ENCODE results near the gene PIEZO1.

Gene PIEZO1

GRCh38 chr16:88820385-88821025 lies 35.5 kb upstream of the PIEZO1 start:
- Mint-ChIP-seq H3K27ac (no peak overlapping the region), H3K4me1 (ENCODE audit: low read depth) (no peaks in the 10 kb centered on the region)

GRCh38 chr16:88819126-88819525 lies 34.1 kb upstream of the PIEZO1 start:
- Mint-ChIP-seq H3K36me3 (ENCODE audit: low read depth) (no peaks in the 10 kb centered on the region), H3K4me1 (ENCODE audit: low read depth) (no peaks in the 10 kb centered on the region), H3K27ac (no peak overlapping the region), H3K9me3 (no peaks in the 10 kb centered on the region), H3K4me3 (no peak overlapping the region), H3K27me3 (no peaks in the 10 kb centered on the region)

More at GRCh38 chr16:88820385-88821025, 35.5 kb upstream of the PIEZO1 start:
- Mint-ChIP-seq H3K4me3 (no peak overlapping the region), H3K27me3 (no peaks in the 10 kb centered on the region), H3K36me3 (ENCODE audit: low read depth) (no peaks in the 10 kb centered on the region), H3K9me3 (no peaks in the 10 kb centered on the region)

- Mint-ChIP-seq H3K9me3 (no peaks in the 10 kb centered on the region), H3K4me1 (ENCODE audit: low read depth) (no peaks in the 10 kb centered on the region), H3K27me3 (no peaks in the 10 kb centered on the region), H3K27ac (no peak overlapping the region), H3K36me3 (ENCODE audit: low read depth) (no peaks in the 10 kb centered on the region), H3K4me3 (no peak overlapping the region)
Observed at GRCh38 chr16:88818575-88818874, 33.5 kb upstream of the PIEZO1 start.

- Mint-ChIP-seq H3K36me3 (ENCODE audit: low read depth) (no peaks in the 10 kb centered on the region), H3K27ac (no peak overlapping the region), H3K4me1 (ENCODE audit: low read depth) (no peaks in the 10 kb centered on the region), H3K4me3 (no peak overlapping the region), H3K27me3 (no peaks in the 10 kb centered on the region), H3K9me3 (no peaks in the 10 kb centered on the region)
Observed at GRCh38 chr16:88817785-88818574, 33.0 kb upstream of the PIEZO1 start.

GRCh38 chr16:88816736-88817535 lies 31.9 kb upstream of the PIEZO1 start:
- H3K4me1 Mint-ChIP-seq (ENCODE audit: low read depth), result peaks cover 5% of the 10 kb centered on the region
- no peaks in the 10 kb centered on the region for H3K27me3 Mint-ChIP-seq
- H3K36me3 Mint-ChIP-seq (ENCODE audit: low read depth), result no peaks in the 10 kb centered on the region
- no peak overlapping the region for H3K27ac Mint-ChIP-seq
- H3K4me3 Mint-ChIP-seq, result no peak overlapping the region
- no peaks in the 10 kb centered on the region for H3K9me3 Mint-ChIP-seq

GRCh38 chr16:88815901-88816589 lies 31.0 kb upstream of the PIEZO1 start:
- H3K9me3 Mint-ChIP-seq, result no peaks in the 10 kb centered on the region
- no peak overlapping the region for H3K4me3 Mint-ChIP-seq
- H3K36me3 Mint-ChIP-seq (ENCODE audit: low read depth), result no peaks in the 10 kb centered on the region
- H3K27ac Mint-ChIP-seq, result no peak overlapping the region
- H3K27me3 Mint-ChIP-seq, result no peaks in the 10 kb centered on the region
- H3K4me1 Mint-ChIP-seq (ENCODE audit: low read depth), result peaks cover 5% of the 10 kb centered on the region

GRCh38 chr16:88815227-88815626 lies 30.2 kb upstream of the PIEZO1 start:
- H3K27ac Mint-ChIP-seq, result no peak overlapping the region
- no peak overlapping the region for H3K4me3 Mint-ChIP-seq
- no peaks in the 10 kb centered on the region for H3K9me3 Mint-ChIP-seq
- no peaks in the 10 kb centered on the region for H3K27me3 Mint-ChIP-seq
- H3K36me3 Mint-ChIP-seq (ENCODE audit: low read depth), result peaks cover 2% of the 10 kb centered on the region
- peaks cover 6% of the 10 kb centered on the region for H3K4me1 Mint-ChIP-seq (ENCODE audit: low read depth)

GRCh38 chr16:88814144-88814502 lies 29.1 kb upstream of the PIEZO1 start:
- peaks cover 11% of the 10 kb centered on the region for H3K36me3 Mint-ChIP-seq (ENCODE audit: low read depth)
- H3K4me1 Mint-ChIP-seq (ENCODE audit: low read depth), result peaks cover 17% of the 10 kb centered on the region
- peak overlapping the region; percentile 33 for H3K4me3 Mint-ChIP-seq
- H3K27me3 Mint-ChIP-seq, result no peaks in the 10 kb centered on the region
- no peak overlapping the region for H3K27ac Mint-ChIP-seq
- no peaks in the 10 kb centered on the region for H3K9me3 Mint-ChIP-seq

- H3K9me3 Mint-ChIP-seq, result no peaks in the 10 kb centered on the region
- H3K36me3 Mint-ChIP-seq (ENCODE audit: low read depth), result peaks cover 14% of the 10 kb centered on the region
- H3K4me1 Mint-ChIP-seq (ENCODE audit: low read depth), result peaks cover 21% of the 10 kb centered on the region
- H3K4me3 Mint-ChIP-seq, result peak overlapping the region; percentile 33
- no peak overlapping the region for H3K27ac Mint-ChIP-seq
- no peaks in the 10 kb centered on the region for H3K27me3 Mint-ChIP-seq
Observed at GRCh38 chr16:88813269-88814143, 28.5 kb upstream of the PIEZO1 start.

GRCh38 chr16:88812513-88813268 lies 27.7 kb upstream of the PIEZO1 start:
- peak overlapping the region; percentile 85 for H3K4me3 Mint-ChIP-seq
- H3K4me1 Mint-ChIP-seq (ENCODE audit: low read depth), result peaks cover 25% of the 10 kb centered on the region
- peaks cover 22% of the 10 kb centered on the region for H3K36me3 Mint-ChIP-seq (ENCODE audit: low read depth)
- peak overlapping the region; percentile 84 for H3K27ac Mint-ChIP-seq
- no peaks in the 10 kb centered on the region for H3K27me3 Mint-ChIP-seq
- H3K9me3 Mint-ChIP-seq, result no peaks in the 10 kb centered on the region

- peak within 1 kb of the TSS; percentile 89 for H3K4me3 Mint-ChIP-seq
- H3K36me3 Mint-ChIP-seq (ENCODE audit: low read depth), result peaks cover 24% of the 10 kb centered on the region
- peaks cover 25% of the 10 kb centered on the region for H3K4me1 Mint-ChIP-seq (ENCODE audit: low read depth)
- no peaks in the 10 kb centered on the region for H3K27me3 Mint-ChIP-seq
- peak within 1 kb of the TSS; percentile 94 for H3K27ac Mint-ChIP-seq
- no peaks in the 10 kb centered on the region for H3K9me3 Mint-ChIP-seq
Observed at GRCh38 chr16:88811769-88812512, 26.9 kb upstream of the PIEZO1 start, which contains the start of gene APRT. Gene APRT, minus strand, starts transcription at chr16:88811928. Its CDS starts 29 bp downstream, at chr16:88811899.

- H3K27ac Mint-ChIP-seq, result peak overlapping the region; percentile 94
- H3K36me3 Mint-ChIP-seq (ENCODE audit: low read depth), result peaks cover 24% of the 10 kb centered on the region
- peaks cover 25% of the 10 kb centered on the region for H3K4me1 Mint-ChIP-seq (ENCODE audit: low read depth)
- no peaks in the 10 kb centered on the region for H3K9me3 Mint-ChIP-seq
- H3K4me3 Mint-ChIP-seq, result peak overlapping the region; percentile 89
- H3K27me3 Mint-ChIP-seq, result no peaks in the 10 kb centered on the region
Observed at GRCh38 chr16:88810912-88811768, 26.1 kb upstream of the PIEZO1 start.
